ENCODE results near the gene S100A1. TPM values are rescaled to one million over a fixed set of nuclear protein-coding genes. Genes with fewer than 3 reads are reported as not detected.
"Not testable (repeated sequence)": the region's sequence is repeated elsewhere in the genome, so short reads cannot be mapped to it uniquely, and the experiment has no call there.

S100A1 gene
- total RNA-seq (4.7 TPM), polyA plus RNA-seq (ENCODE audit: insufficient read depth in 1 of 8, insufficient read length in 8 of 8, low replicate concordance in 1 of 8) (1 to 10 TPM; 3.0 to 9.5 (median 6.3) TPM)
- long read RNA-seq, donor 1, partial matches to known transcripts, result 0 of 2 reads
- long read RNA-seq, donor 1, other reads (novel, unspliced or antisense), result 0 of 2 reads
- long read RNA-seq, donor 2, partial matches to known transcripts, result 0 of 1 reads
- long read RNA-seq, donor 2, other reads (novel, unspliced or antisense), result 0 of 1 reads
- long read RNA-seq, donor 3, partial matches to known transcripts, result 152 of 159 reads
- long read RNA-seq, donor 3, other reads (novel, unspliced or antisense), result 5 of 159 reads
- long read RNA-seq, donor 4, partial matches to known transcripts, result 0 of 2 reads
- long read RNA-seq, donor 4, other reads (novel, unspliced or antisense), result 0 of 2 reads
- long read RNA-seq, donor 5, partial matches to known transcripts, result 0 of 5 reads
- long read RNA-seq, donor 5, other reads (novel, unspliced or antisense), result 0 of 5 reads
- long read RNA-seq, donor 6, transcript S100A1-201 (3 exons, 594 nt), result major isoform, 5 of 5 reads
- long read RNA-seq, donor 6, partial matches to known transcripts, result 0 of 5 reads
- long read RNA-seq, donor 6, other reads (novel, unspliced or antisense), result 0 of 5 reads
- long read RNA-seq, donor 7, partial matches to known transcripts, result 0 of 1 reads
- long read RNA-seq, donor 7, other reads (novel, unspliced or antisense), result 0 of 1 reads
- long read RNA-seq, donor 8, partial matches to known transcripts, result 0 of 2 reads
- long read RNA-seq, donor 8, other reads (novel, unspliced or antisense), result 0 of 2 reads
- long read RNA-seq, donor 9, partial matches to known transcripts, result 0 of 2 reads
- long read RNA-seq, donor 9, other reads (novel, unspliced or antisense), result 0 of 2 reads
- long read RNA-seq, donor 10, partial matches to known transcripts, result 0 of 2 reads
- long read RNA-seq, donor 10, other reads (novel, unspliced or antisense), result 0 of 2 reads
- long read RNA-seq, donor 11, transcript S100A1-201 (3 exons, 594 nt), result major isoform, 6 of 9 reads
- long read RNA-seq, donor 11, partial matches to known transcripts, result 0 of 9 reads
- long read RNA-seq, donor 11, other reads (novel, unspliced or antisense), result 0 of 9 reads

GRCh38 chr1:153627715-153628626 is at the start of gene S100A1:
S100A1 (plus strand) TSS chr1:153628434; CDS start chr1:153630522, 2,088 bp downstream.
- no peaks in the 10 kb centered on the region for H3K27me3 ChIP-seq (ENCODE audit: control insufficient read depth, insufficient read depth, low read length)
- H3K27ac ChIP-seq (ENCODE audit: low read length), result peak within 1 kb of the TSS; percentile 81
- H3K4me1 ChIP-seq (ENCODE audit: control insufficient read depth, insufficient read depth, low read length), result peaks cover 53% of the 10 kb centered on the region
- no peaks in the 10 kb centered on the region for H3K9me3 ChIP-seq (replicated peaks; ENCODE audit: control insufficient read depth, low read depth, low read length)
- no peak for DNase-seq
- peak within 1 kb of the TSS; percentile 68 for H3K4me3 ChIP-seq (ENCODE audit: low read length)
- peaks cover 18% of the 10 kb centered on the region for H3K36me3 ChIP-seq (ENCODE audit: control insufficient read depth, insufficient read depth, low read length)
- WGBS (ENCODE audit: insufficient coverage), result 86% methylated on average over 1 of the region's 10 CpGs

GRCh38 chr1:153578490-153578889 is 49.7 kb upstream of the S100A1 start:
- Histone ChIP-seq H3K36me3 (ENCODE audit: control insufficient read depth, insufficient read depth, low read length) (no peaks in the 10 kb centered on the region), H3K4me1 (ENCODE audit: control insufficient read depth, insufficient read depth, low read length) (no peaks in the 10 kb centered on the region), H3K4me3 (ENCODE audit: low read length) (no peak overlapping the region), H3K27ac (ENCODE audit: low read length) (no peak overlapping the region), H3K27me3 (ENCODE audit: control insufficient read depth, insufficient read depth, low read length) (peaks cover 2% of the 10 kb centered on the region), H3K9me3 (replicated peaks; ENCODE audit: control insufficient read depth, low read depth, low read length) (no peaks in the 10 kb centered on the region)
- DNase-seq, result no peak

DNA sequence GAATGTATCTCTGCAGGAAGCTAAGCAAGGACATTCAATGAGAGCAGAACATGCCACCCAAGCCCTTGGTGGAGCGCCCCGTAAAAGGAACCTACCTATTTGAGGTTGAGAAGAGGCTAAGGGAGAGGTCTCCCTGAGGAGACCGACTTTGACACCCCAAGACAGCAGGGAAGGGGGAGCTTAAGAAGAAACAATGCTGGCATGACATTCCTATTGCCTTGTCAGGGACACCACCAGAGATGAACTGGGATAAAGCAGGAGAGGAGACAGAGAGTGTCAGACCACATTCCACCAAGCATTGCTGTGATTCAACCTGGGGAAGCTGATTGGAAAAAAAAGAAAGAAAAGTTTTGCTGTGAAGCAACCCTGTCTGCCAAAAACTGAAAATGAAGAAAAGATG is 49.3 kb upstream of the S100A1 start:
- Histone ChIP-seq H3K4me1 (ENCODE audit: control insufficient read depth, insufficient read depth, low read length) (no peaks in the 10 kb centered on the region), H3K27ac (ENCODE audit: low read length) (no peak overlapping the region), H3K27me3 (ENCODE audit: control insufficient read depth, insufficient read depth, low read length) (peaks cover 2% of the 10 kb centered on the region), H3K9me3 (replicated peaks; ENCODE audit: control insufficient read depth, low read depth, low read length) (no peaks in the 10 kb centered on the region), H3K4me3 (ENCODE audit: low read length) (no peak overlapping the region), H3K36me3 (ENCODE audit: control insufficient read depth, insufficient read depth, low read length) (no peaks in the 10 kb centered on the region)
- DNase-seq, result no peak
- WGBS (ENCODE audit: insufficient coverage), result 82% methylated on average over 3 of the region's 3 CpGs

DNA sequence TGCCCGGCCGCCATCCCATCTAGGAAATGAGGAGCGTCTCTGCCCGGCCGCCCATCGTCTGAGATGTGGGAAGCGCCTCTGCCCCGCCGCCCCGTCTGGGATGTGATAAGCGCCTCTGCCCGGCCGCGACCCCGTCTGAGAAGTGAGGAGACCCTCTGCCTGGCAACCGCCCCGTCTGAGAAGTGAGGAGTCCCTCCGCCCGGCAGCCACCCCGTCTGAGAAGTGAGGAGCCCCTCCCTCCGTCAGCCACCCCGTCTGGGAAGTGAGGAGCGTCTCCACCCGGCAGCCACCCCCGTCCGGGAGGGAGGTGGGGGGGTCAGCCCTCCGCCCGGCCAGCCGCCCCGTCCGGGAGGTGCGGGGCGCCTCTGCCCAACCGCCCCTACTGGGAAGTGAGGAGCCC is 45.4 kb upstream of the S100A1 start:
- not testable (repeated sequence) for H3K4me1 ChIP-seq (ENCODE audit: control insufficient read depth, insufficient read depth, low read length); H3K27me3 ChIP-seq (ENCODE audit: control insufficient read depth, insufficient read depth, low read length); H3K27ac ChIP-seq (ENCODE audit: low read length); H3K4me3 ChIP-seq (ENCODE audit: low read length); DNase-seq; H3K9me3 ChIP-seq (replicated peaks; ENCODE audit: control insufficient read depth, low read depth, low read length); H3K36me3 ChIP-seq (ENCODE audit: control insufficient read depth, insufficient read depth, low read length)
- 92% methylated on average over 20 of the region's 34 CpGs for WGBS (ENCODE audit: insufficient coverage)

GRCh38 chr1:153583514-153583913 is 44.7 kb upstream of the S100A1 start:
- no CpG with 5 or more reads among the region's 3 CpGs for WGBS (ENCODE audit: insufficient coverage)
- not testable (repeated sequence) for H3K4me1 ChIP-seq (ENCODE audit: control insufficient read depth, insufficient read depth, low read length)

GRCh38 chr1:153583976-153584375 is 44.3 kb upstream of the S100A1 start:
- Histone ChIP-seq H3K27me3 (ENCODE audit: control insufficient read depth, insufficient read depth, low read length) (no peaks in the 10 kb centered on the region), H3K4me1 (ENCODE audit: control insufficient read depth, insufficient read depth, low read length) (no peaks in the 10 kb centered on the region), H3K36me3 (ENCODE audit: control insufficient read depth, insufficient read depth, low read length) (no peaks in the 10 kb centered on the region), H3K4me3 (ENCODE audit: low read length) (no peak overlapping the region), H3K27ac (ENCODE audit: low read length) (no peak overlapping the region), H3K9me3 (replicated peaks; ENCODE audit: control insufficient read depth, low read depth, low read length) (no peaks in the 10 kb centered on the region)
- WGBS (ENCODE audit: insufficient coverage), result 56% methylated on average over 2 of the region's 2 CpGs
- no peak for DNase-seq

More at GRCh38 chr1:153583514-153583913, 44.7 kb upstream of the S100A1 start:
- not testable (repeated sequence) for H3K36me3 ChIP-seq (ENCODE audit: control insufficient read depth, insufficient read depth, low read length); H3K9me3 ChIP-seq (replicated peaks; ENCODE audit: control insufficient read depth, low read depth, low read length); H3K4me3 ChIP-seq (ENCODE audit: low read length); H3K27me3 ChIP-seq (ENCODE audit: control insufficient read depth, insufficient read depth, low read length); DNase-seq; H3K27ac ChIP-seq (ENCODE audit: low read length)

DNA sequence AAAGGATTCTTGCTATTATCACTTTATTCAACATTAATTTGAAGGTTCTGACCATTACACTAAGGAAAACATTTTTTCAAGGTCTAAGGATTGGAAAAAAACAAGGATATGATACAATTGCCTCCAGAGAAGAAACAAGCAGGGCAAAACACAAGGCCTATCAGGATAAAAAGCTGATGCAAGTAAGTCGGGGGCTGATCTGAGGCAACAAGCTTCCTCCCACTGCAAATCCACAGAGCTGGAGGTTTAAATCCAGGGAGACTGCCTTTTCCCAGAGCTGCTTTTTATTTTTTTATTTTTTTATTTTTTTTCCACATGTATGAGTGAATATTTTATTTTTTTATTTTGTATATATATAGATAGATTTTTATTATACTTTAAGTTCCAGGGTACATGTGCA is 43.2 kb upstream of the S100A1 start:
- Histone ChIP-seq H3K4me3 (ENCODE audit: low read length) (no peak overlapping the region), H3K27me3 (ENCODE audit: control insufficient read depth, insufficient read depth, low read length) (no peaks in the 10 kb centered on the region), H3K4me1 (ENCODE audit: control insufficient read depth, insufficient read depth, low read length) (no peaks in the 10 kb centered on the region), H3K36me3 (ENCODE audit: control insufficient read depth, insufficient read depth, low read length) (no peaks in the 10 kb centered on the region), H3K9me3 (replicated peaks; ENCODE audit: control insufficient read depth, low read depth, low read length) (no peaks in the 10 kb centered on the region), H3K27ac (ENCODE audit: low read length) (no peak overlapping the region)
- no CpG with 5 or more reads among the region's 1 CpG for WGBS (ENCODE audit: insufficient coverage)
- DNase-seq, result no peak

- no peak overlapping the region for H3K27ac ChIP-seq (ENCODE audit: low read length)
- WGBS (ENCODE audit: insufficient coverage), result no CpG with 5 or more reads among the region's 1 CpG
- no peak for DNase-seq
- H3K4me1 ChIP-seq (ENCODE audit: control insufficient read depth, insufficient read depth, low read length), result no peaks in the 10 kb centered on the region
- no peaks in the 10 kb centered on the region for H3K9me3 ChIP-seq (replicated peaks; ENCODE audit: control insufficient read depth, low read depth, low read length)
- H3K36me3 ChIP-seq (ENCODE audit: control insufficient read depth, insufficient read depth, low read length), result no peaks in the 10 kb centered on the region
- H3K4me3 ChIP-seq (ENCODE audit: low read length), result no peak overlapping the region
- H3K27me3 ChIP-seq (ENCODE audit: control insufficient read depth, insufficient read depth, low read length), result no peaks in the 10 kb centered on the region
These were observed 41.9 kb upstream of the S100A1 start for GRCh38 chr1:153586347-153586746.

GRCh38 chr1:153587314-153587713 is 40.9 kb upstream of the S100A1 start:
- no peak overlapping the region for H3K4me3 ChIP-seq (ENCODE audit: low read length)
- no peak overlapping the region for H3K27ac ChIP-seq (ENCODE audit: low read length)
- H3K36me3 ChIP-seq (ENCODE audit: control insufficient read depth, insufficient read depth, low read length), result no peaks in the 10 kb centered on the region
- WGBS (ENCODE audit: insufficient coverage), result no CpG with 5 or more reads among the region's 5 CpGs
- H3K9me3 ChIP-seq (replicated peaks; ENCODE audit: control insufficient read depth, low read depth, low read length), result no peaks in the 10 kb centered on the region
- H3K27me3 ChIP-seq (ENCODE audit: control insufficient read depth, insufficient read depth, low read length), result no peaks in the 10 kb centered on the region
- H3K4me1 ChIP-seq (ENCODE audit: control insufficient read depth, insufficient read depth, low read length), result no peaks in the 10 kb centered on the region
- DNase-seq, result no peak
